HepG2 (cell line): Measurements from ENCODE around the gene P2RX7. TPM values are rescaled to one million over a fixed set of nuclear protein-coding genes. Genes with fewer than 3 reads are reported as not detected.
A peak's percentile ranks its signal among the peaks of the same experiment; 100 is the strongest.

Experiments used
- ARNTL ChIP-seq: sonication (generic); formaldehyde crosslinking; IDR thresholded peaks from 2 replicates; pipeline ENCODE4 v1.4.0; 2020; ENCODE audit warnings: mild to moderate bottlenecking, missing genetic modification reagents
- BRCA1 ChIP-seq: sonication (generic); formaldehyde crosslinking; IDR thresholded peaks from 2 replicates; pipeline ENCODE4 v1.4.0; 2020; ENCODE audit warnings: missing genetic modification reagents
- DBP ChIP-seq: sonication (generic); formaldehyde crosslinking; IDR thresholded peaks from 2 replicates; pipeline ENCODE4 v1.4.0; 2020; ENCODE audit warnings: missing genetic modification reagents; ENCODE audit errors: not compliant biosample characterization
- ESRRA ChIP-seq: sonication (generic); formaldehyde crosslinking; IDR thresholded peaks from 2 replicates; pipeline ENCODE4 v1.5.1; 2020; ENCODE audit warnings: mild to moderate bottlenecking, low read depth, missing genetic modification reagents
- FOXP1 ChIP-seq, 2 experiments: fragments of 450-650 bp in 1 of 2; IDR thresholded peaks; 2 replicates each; pipeline ENCODE4 v1.6.1; 2017 to 2018; ENCODE audit warnings: antibody characterized with exemption in 1 of 2
- HHEX ChIP-seq: IDR thresholded peaks from 2 replicates; pipeline ENCODE4 v1.6.1; 2016; ENCODE audit warnings: control low read depth
- HNF4A ChIP-seq: sonication (generic); formaldehyde crosslinking; IDR thresholded peaks from 2 replicates; pipeline ENCODE4 v1.4.0; 2020; ENCODE audit warnings: missing genetic modification reagents
- MBNL3 ChIP-seq: fragments of 250-450 bp; sonication (Bioruptor Pico); conservative IDR thresholded peaks from 2 replicates; pipeline ENCODE4 v1.8.0; 2022; ENCODE audit warnings: mild to moderate bottlenecking, inconsistent platforms
- MEF2D ChIP-seq: sonication (generic); formaldehyde crosslinking; IDR thresholded peaks from 2 replicates; pipeline ENCODE4 v1.5.1; 2020; ENCODE audit warnings: mild to moderate bottlenecking, missing genetic modification reagents
- MLLT10 ChIP-seq: sonication (generic); formaldehyde crosslinking; IDR thresholded peaks from 2 replicates; pipeline ENCODE4 v1.4.0; 2020; ENCODE audit warnings: missing genetic modification reagents
- NFATC3 ChIP-seq: sonication (generic); formaldehyde crosslinking; IDR thresholded peaks from 2 replicates; pipeline ENCODE4 v1.5.1; 2020; ENCODE audit warnings: mild to moderate bottlenecking, missing genetic modification reagents
- SMYD3 ChIP-seq: sonication (generic); formaldehyde crosslinking; IDR thresholded peaks from 2 replicates; pipeline ENCODE4 v1.8.1; 2023; ENCODE audit warnings: mild to moderate bottlenecking, missing genetic modification reagents
- SRF ChIP-seq: IDR thresholded peaks from 2 replicates; pipeline ENCODE4 v1.6.1; 2011; ENCODE audit warnings: mild to moderate bottlenecking, low read depth, low read length, moderate library complexity
- TBX3 ChIP-seq: fragments of 450-650 bp; IDR thresholded peaks from 2 replicates; pipeline ENCODE4 v1.6.1; 2017; ENCODE audit warnings: antibody characterized with exemption, mild to moderate bottlenecking, inconsistent platforms, borderline replicate concordance
- TOE1 ChIP-seq: sonication (generic); formaldehyde crosslinking; IDR thresholded peaks from 2 replicates; pipeline ENCODE4 v1.4.0; 2020; ENCODE audit warnings: mild to moderate bottlenecking, missing genetic modification reagents
- ZNF207 ChIP-seq: fragments of 450-650 bp; IDR thresholded peaks from 2 replicates; pipeline ENCODE4 v1.6.1; 2016; ENCODE audit warnings: antibody characterized with exemption, borderline replicate concordance
- ZNF274 ChIP-seq: sonication (generic); formaldehyde crosslinking; IDR thresholded peaks from 2 replicates; pipeline ENCODE4 v1.5.1; 2020; ENCODE audit warnings: mild to moderate bottlenecking, missing genetic modification reagents
- polyA plus RNA-seq, 8 experiments: library from polyadenylated mRNA; depleted of rRNA in 3 of 8; stranded (reverse) in 7 of 8; unstranded in 1 of 8; fragments of >200 nt; fragmentation: Illumina TruSeq in 4 of 8; extraction: Trizol in 4 of 8; gene quantifications; 2 replicates each; pipeline versions ENCODE4 v1.2.1 to v1.2.3, GENCODE V29; 2011 to 2016; ENCODE audit warnings: low read depth in 4 of 8, missing spikeins in 1 of 8, mixed read lengths in 1 of 8; ENCODE audit not compliant: insufficient read depth in 1 of 8
- total RNA-seq, 5 experiments: library from RNA; depleted of rRNA; stranded (reverse); fragments of >200 nt; fragmentation: Illumina TruSeq; extraction: Trizol; gene quantifications; 2 replicates each; pipeline ENCODE4 v1.2.3, GENCODE V29; 2016; ENCODE audit warnings: low read depth in 1 of 5
- TF ChIP-seq, protein P1 (sequence below), 2 experiments: fragments of 450-650 bp in 1 of 2; sonication (generic) in 1 of 2; formaldehyde crosslinking in 1 of 2; IDR thresholded peaks; 2 replicates each; pipeline versions ENCODE4 v1.6.1 to v1.8.0; 2016 to 2022; ENCODE audit warnings: antibody characterized with exemption in 1 of 2, mild to moderate bottlenecking in 1 of 2, missing genetic modification reagents in 1 of 2
- TF ChIP-seq, protein P2 (sequence below): sonication (generic); formaldehyde crosslinking; IDR thresholded peaks from 2 replicates; pipeline ENCODE4 v1.4.0; 2020; ENCODE audit warnings: missing genetic modification reagents

P2RX7 gene
- total and polyA plus RNA-seq, 2 of the 13 experiments (the other 11 are each of a cell fraction or from before 2014, with no cell fraction given): 0.13 to 0.73 TPM

GRCh38 chr12:121085506-121086353 is 46.9 kb upstream of the P2RX7 start (continued):
- TF ChIP-seq, protein P1, sequence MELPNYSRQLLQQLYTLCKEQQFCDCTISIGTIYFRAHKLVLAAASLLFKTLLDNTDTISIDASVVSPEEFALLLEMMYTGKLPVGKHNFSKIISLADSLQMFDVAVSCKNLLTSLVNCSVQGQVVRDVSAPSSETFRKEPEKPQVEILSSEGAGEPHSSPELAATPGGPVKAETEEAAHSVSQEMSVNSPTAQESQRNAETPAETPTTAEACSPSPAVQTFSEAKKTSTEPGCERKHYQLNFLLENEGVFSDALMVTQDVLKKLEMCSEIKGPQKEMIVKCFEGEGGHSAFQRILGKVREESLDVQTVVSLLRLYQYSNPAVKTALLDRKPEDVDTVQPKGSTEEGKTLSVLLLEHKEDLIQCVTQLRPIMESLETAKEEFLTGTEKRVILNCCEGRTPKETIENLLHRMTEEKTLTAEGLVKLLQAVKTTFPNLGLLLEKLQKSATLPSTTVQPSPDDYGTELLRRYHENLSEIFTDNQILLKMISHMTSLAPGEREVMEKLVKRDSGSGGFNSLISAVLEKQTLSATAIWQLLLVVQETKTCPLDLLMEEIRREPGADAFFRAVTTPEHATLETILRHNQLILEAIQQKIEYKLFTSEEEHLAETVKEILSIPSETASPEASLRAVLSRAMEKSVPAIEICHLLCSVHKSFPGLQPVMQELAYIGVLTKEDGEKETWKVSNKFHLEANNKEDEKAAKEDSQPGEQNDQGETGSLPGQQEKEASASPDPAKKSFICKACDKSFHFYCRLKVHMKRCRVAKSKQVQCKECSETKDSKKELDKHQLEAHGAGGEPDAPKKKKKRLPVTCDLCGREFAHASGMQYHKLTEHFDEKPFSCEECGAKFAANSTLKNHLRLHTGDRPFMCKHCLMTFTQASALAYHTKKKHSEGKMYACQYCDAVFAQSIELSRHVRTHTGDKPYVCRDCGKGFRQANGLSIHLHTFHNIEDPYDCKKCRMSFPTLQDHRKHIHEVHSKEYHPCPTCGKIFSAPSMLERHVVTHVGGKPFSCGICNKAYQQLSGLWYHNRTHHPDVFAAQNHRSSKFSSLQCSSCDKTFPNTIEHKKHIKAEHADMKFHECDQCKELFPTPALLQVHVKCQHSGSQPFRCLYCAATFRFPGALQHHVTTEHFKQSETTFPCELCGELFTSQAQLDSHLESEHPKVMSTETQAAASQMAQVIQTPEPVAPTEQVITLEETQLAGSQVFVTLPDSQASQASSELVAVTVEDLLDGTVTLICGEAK (IDR thresholded peaks at IDR 0.05): no peak
- TF ChIP-seq, protein P1 (CRISPR knock-in tag; IDR thresholded peaks at IDR 0.05): no peak
- TF ChIP-seq NFATC3 (CRISPR knock-in tag): no peak
- no peak for TF ChIP-seq FOXP1 (IDR thresholded peaks at IDR 0.05)
- TF ChIP-seq FOXP1 (CRISPR knock-in tag; IDR thresholded peaks at IDR 0.05): no peak
- TF ChIP-seq DBP (CRISPR knock-in tag): no peak
- no peak for TF ChIP-seq MEF2D (CRISPR knock-in tag)
- TF ChIP-seq MLLT10 (CRISPR knock-in tag): no peak
- TF ChIP-seq ZNF274 (CRISPR knock-in tag): 0 out of 2 replicates have a peak, but pooled peaks have one; percentile 55
- TF ChIP-seq ESRRA (CRISPR knock-in tag): peak; percentile 71
- no peak for TF ChIP-seq SRF
- no peak for TF ChIP-seq BRCA1 (CRISPR knock-in tag)
- TF ChIP-seq TOE1 (CRISPR knock-in tag): no peak
- no peak for TF ChIP-seq MBNL3 (CRISPR knock-in tag)
- no peak for TF ChIP-seq TBX3
- TF ChIP-seq, protein P2, sequence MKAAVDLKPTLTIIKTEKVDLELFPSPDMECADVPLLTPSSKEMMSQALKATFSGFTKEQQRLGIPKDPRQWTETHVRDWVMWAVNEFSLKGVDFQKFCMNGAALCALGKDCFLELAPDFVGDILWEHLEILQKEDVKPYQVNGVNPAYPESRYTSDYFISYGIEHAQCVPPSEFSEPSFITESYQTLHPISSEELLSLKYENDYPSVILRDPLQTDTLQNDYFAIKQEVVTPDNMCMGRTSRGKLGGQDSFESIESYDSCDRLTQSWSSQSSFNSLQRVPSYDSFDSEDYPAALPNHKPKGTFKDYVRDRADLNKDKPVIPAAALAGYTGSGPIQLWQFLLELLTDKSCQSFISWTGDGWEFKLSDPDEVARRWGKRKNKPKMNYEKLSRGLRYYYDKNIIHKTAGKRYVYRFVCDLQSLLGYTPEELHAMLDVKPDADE (CRISPR knock-in tag): no peak
- peak; percentile 56; the same call in 1 of the 2 replicates for TF ChIP-seq ARNTL (CRISPR knock-in tag)
- no peak for TF ChIP-seq SMYD3 (CRISPR knock-in tag)
- TF ChIP-seq ZNF207: no peak
- peak; percentile 80 for TF ChIP-seq HNF4A (CRISPR knock-in tag)
- TF ChIP-seq HHEX: no peak
